Embryonic facial prominence (tissue), 1 donor: Measurements from ENCODE around the gene C6.
"Not testable (repeated sequence)": the region's sequence is repeated elsewhere in the genome, so short reads cannot be mapped to it uniquely, and the experiment has no call there.

Source experiments
- DNase-seq: peaks from one replicate; pipeline ENCODE4 v3.0.0-alpha.2; 2016; ENCODE audit errors: extremely low spot score

The C6 gene

GRCh38 chr5:41199660-41200059 is 13.7 kb downstream of the C6 start:
- no peak for DNase-seq

GRCh38 chr5:41196197-41196596 is 17.1 kb downstream of the C6 start:
- DNase-seq, result no peak

DNA sequence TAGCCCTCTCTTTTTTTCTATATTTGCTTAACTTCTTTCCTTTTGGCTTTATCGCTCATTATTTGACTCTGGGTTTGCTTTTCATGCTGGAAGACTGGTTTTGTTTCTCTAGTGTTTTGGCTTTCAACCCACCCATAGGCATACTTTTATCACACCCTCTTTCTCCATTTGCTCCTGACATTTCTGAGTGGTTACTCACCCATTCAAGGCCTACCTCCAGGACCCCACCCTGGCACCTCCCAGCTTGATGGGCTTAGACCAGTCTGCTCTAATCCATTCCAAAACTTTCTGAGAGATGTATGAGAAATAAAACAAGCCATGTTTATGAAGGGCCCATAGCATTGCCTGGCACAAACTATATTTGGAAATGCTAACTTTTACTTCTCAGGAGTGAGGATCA is 18.1 kb downstream of the C6 start:
- DNase-seq, result no peak

- DNase-seq, result no peak
Observed at GRCh38 chr5:41194339-41194738, 19.0 kb downstream of the C6 start.

DNA sequence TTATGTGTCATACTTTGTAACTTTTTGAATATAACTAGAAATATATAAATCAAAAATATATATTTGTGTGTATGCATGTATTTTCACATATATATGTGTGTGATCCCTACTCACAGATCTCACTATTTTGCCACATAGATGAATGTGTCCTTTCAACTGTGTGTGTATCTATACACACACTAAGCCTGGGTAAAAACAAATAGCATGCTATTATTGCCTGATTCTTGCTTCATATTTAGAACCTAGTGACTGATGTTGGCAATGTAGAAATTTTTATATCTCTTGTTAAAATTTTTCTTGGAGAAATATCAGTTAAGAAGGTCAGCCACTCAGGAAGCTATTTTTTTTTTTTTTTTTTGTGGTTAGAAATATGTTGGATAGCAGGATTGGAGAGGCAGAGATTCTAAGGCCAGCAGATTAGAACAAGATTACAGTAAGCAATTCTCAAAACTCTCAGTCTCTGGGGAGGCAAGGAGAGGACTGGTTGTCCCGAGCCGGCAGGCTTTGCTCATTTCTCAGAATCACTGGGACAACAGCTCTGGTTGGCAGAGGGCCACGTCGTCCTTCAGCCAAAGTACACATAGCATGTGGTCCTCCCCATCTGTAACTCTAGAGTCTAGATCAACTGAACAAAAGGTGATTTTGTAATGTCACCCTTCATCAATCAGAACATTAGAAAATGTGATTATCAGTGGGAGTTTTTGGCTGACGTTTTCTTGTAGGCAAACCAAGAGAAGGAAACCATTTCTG is 19.7 kb downstream of the C6 start:
- DNase-seq, result no peak

GRCh38 chr5:41191249-41191648 is 22.1 kb downstream of the C6 start:
- no peak for DNase-seq

- no peak for DNase-seq
Observed at GRCh38 chr5:41186143-41186542, 27.2 kb downstream of the C6 start.

- DNase-seq, result not testable (repeated sequence)
Observed at GRCh38 chr5:41183331-41183730, 30.0 kb downstream of the C6 start.

- no peak for DNase-seq
Observed at GRCh38 chr5:41182666-41183065, 30.7 kb downstream of the C6 start.

DNA sequence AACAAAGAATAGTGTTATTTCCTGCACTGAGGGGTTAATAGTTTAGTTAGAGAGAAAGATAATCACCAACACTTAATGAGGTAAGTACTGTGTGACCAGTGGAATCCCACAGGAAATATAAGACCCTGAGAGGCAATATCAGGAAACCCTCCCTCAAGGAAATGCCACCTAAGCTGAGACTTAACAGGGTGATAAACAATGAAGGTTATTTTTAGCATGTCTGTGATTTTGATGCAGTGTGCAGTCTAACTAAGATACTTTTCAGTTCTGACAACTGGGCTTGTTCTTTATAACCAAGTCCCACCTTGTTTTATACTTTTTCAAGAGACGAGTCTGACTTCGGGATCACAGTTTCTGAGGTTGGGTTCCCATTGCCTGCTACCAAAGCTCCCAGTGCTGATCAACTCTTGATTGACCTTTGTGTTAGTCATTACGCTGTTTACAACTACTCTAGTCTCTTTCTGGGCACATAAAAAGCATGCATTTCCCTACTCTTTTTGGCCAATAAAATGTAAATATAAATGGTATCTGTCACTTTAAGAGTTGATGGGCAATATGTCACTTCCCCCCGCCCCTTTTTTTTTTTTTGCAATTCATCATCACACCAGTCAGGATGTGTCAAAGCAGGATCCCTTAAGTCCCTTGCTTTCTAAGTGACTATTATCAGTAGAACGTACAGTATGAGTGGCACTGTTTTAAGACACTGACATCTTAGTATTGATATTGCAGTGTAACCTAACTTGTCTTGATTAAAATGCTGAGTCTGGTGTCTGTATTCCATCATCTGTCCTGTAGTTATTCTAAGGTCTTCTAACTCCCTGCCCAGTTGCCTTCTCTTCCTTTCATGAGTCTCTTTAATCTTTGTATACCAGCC is 31.4 kb downstream of the C6 start:
- DNase-seq, result no peak

GRCh38 chr5:41176952-41177351 is 36.4 kb downstream of the C6 start:
- no peak for DNase-seq

DNA sequence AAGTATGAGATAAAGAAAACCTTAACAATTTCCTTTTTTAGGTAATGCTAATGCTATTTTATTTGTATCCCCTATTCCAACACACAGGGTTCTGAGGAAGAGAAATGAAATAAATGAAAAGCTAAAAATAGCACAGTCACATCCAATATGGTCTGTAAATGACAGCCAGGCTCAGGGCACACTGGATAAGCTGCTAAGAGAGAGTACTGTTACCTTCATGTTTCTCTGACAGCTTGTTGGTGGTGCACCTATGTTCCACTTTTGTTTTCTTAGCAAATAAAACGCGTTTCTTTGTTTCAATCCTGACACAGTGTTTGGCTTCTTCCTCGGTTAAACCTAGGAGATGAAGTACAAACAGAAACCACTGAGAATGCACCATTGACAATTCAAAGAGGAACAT is 41.3 kb downstream of the C6 start:
- no peak for DNase-seq

- no peak for DNase-seq
Observed at GRCh38 chr5:41161271-41161670, 52.1 kb downstream of the C6 start.

GRCh38 chr5:41157272-41157894 is 55.9 kb downstream of the C6 start:
- no peak for DNase-seq

DNA sequence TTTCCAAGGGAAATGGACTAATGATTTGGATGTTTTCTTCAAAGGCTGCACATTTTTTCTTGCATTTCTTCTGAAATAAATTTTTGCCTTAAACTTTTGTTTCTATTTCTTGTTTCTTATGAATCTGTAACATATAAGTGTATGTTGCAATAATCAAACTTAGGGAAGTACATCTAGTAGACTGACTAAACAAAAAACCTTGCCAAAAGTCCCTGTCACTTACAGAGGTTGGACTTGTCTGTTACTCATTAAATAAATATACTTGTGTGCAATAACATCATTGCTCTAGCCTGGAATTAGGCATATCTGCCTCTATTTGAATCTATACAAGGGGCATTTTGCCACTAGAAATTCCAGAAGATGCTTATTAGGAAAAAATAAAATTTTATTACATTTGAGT is 56.6 kb downstream of the C6 start:
- DNase-seq, result no peak

DNA sequence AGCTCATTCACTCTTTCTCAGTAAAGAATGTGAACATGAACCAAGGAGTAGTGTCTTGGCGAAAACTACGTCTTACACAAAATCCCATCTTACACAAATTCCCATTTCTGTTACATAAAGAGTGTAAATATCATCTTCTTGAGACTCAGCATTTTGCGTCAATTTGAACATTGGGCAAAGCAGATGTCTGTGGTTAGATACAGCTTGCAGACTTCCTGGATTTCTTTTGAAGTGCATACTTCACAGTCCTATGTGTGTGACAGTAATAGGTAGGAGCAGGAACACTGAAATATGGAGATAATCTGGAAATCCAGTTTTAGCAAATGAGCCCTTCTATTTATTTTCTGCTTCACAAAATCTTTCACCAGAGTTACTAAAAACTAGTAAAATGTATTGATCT is 58.8 kb downstream of the C6 start:
- DNase-seq, result no peak

GRCh38 chr5:41151564-41151963 is 61.8 kb downstream of the C6 start:
- DNase-seq, result no peak

DNA sequence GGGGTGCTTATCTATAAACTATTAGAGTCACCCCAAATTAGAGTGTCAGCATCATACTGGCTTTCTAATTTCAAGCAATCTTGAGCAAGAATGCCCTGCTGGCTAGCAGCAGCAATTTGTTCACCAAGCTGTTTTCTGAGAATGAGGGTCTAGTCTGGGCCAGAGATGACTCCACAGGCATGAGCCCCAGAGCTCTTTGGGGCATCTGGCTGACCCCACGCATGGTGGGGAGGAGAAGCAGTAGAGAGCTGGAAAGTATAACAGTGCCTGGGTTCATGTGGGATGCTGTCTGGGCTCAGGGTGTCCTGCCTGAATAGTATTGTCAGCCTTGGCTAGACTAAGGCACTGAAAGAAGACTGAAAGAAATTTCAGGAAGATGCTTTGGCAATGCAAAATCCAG is 64.9 kb downstream of the C6 start:
- DNase-seq, result no peak

- DNase-seq, result no peak
Observed at GRCh38 chr5:41145306-41145705, 68.0 kb downstream of the C6 start.

- no peak for DNase-seq
Observed at GRCh38 chr5:41143131-41143901, 70.0 kb downstream of the C6 start.

DNA sequence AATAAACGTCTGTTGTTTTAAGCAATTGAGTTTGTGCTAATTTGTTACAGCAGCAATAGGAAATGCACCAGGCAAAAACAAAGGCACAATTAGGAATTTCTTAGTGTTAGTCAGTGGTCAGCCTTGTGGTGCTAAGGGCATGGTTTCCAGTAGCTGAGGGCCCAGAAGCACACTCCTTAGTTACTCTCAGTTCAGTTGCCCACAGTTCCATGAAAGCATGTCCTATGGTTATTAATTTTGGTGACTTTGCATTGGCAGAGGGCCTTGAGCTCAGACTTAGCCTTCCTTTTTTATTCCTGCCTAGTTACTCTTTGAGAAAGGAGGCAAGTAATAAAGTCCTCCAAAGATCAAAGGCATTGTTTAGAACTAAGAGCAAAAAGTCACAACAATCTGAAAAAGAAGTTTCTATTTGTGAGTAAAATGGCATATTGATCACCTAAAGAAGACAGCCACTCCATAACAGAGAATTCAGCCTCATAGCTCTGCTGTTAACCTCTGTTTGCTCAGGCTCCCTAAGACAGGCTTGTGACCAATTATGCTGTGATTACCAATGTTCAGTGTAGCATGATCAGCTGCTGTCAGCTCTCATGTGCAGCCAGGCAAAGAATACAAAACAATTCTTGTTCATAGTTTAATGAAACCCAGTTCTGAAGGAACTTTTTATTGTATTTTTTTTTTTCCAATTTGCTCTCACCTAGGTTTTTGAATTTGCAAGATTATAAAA is 85.2 kb downstream of the C6 start:
- no peak for DNase-seq
